Sigmoid colon (tissue), 7 donors: ENCODE results near the gene MICAL2. TPM values are rescaled to one million over a fixed set of nuclear protein-coding genes. Genes with fewer than 3 reads are reported as not detected.

Source experiments
- DNase-seq: peaks from one replicate; pipeline ENCODE4 v3.0.0-alpha.2; 2019
- H3K27ac ChIP-seq, 4 donors: fragments of 200-600 bp; sonication (generic); one replicate each; pipeline ENCODE4 v1.5.1; 2016 to 2019; ENCODE audit warnings: mild to moderate bottlenecking in 1 of 4
- H3K27me3 ChIP-seq, 3 donors: fragments of 200-600 bp; sonication (generic); one replicate each; pipeline ENCODE4 v1.5.1; 2019; ENCODE audit warnings: mild to moderate bottlenecking in 1 of 3
- H3K36me3 ChIP-seq, 4 donors: fragments of 200-600 bp; sonication (generic); one replicate each; pipeline ENCODE4 v1.5.1; 2016 to 2019
- H3K4me1 ChIP-seq, 4 donors: fragments of 200-600 bp; sonication (generic); one replicate each; pipeline ENCODE4 v1.5.1; 2017 to 2019
- H3K4me3 ChIP-seq, 4 donors: fragments of 200-600 bp; sonication (generic); one replicate each; pipeline ENCODE4 v1.5.1; 2017 to 2019; ENCODE audit warnings: mild to moderate bottlenecking in 2 of 4, moderate library complexity in 1 of 4
- H3K9me3 ChIP-seq, 4 donors: fragments of 200-600 bp in 3 of 4; sonication (generic) in 3 of 4; one replicate each; pipeline versions ENCODE4 v1.5.1 to v1.6.1; 2013 to 2019
- EP300 ChIP-seq, 4 donors: sonication (generic); formaldehyde crosslinking; IDR thresholded peaks; one replicate each; pipeline ENCODE4 v1.6.1; 2017; ENCODE audit warnings: antibody characterized with exemption in 4 of 4
- POLR2A ChIP-seq, 2 donors: fragments of 450-650 bp; IDR thresholded peaks; one replicate each; pipeline ENCODE4 v1.6.1; 2016; ENCODE audit warnings: antibody characterized with exemption in 2 of 2, mild to moderate bottlenecking in 2 of 2, moderate library complexity in 2 of 2
- POLR2AphosphoS5 ChIP-seq, 4 donors: sonication (generic); formaldehyde crosslinking; IDR thresholded peaks; one replicate each; pipeline ENCODE4 v1.6.1; 2017; ENCODE audit warnings: antibody characterized with exemption in 4 of 4
- WGBS, 2 donors: extraction: QIAGEN DNeasy Blood & Tissue Kit; methylation state at CpG; one replicate each; pipeline ENCODE4 v1.1.7; 2013; 5-methylcytosine and 5-hydroxymethylcytosine counted together
- intact Hi-C: fragments of 100-400 bp; cut with DNase I; formaldehyde crosslinking; loops from one replicate; pipeline ENCODE4 v1.15.1; 2023
- polyA plus RNA-seq, 3 donors: library from polyadenylated mRNA; stranded (reverse); fragments of 200-250 nt; gene quantifications; one replicate each; pipeline ENCODE4 v1.2.3, GENCODE V29; 2013
- total RNA-seq, 4 donors: library from RNA; depleted of rRNA; stranded (reverse); fragments of >200 nt; gene quantifications; one replicate each; pipeline ENCODE4 v1.1.0, GENCODE V29; 2016
- TF ChIP-seq, protein P1 (sequence below), 4 experiments: fragments of 450-650 bp in 3 of 4; fragments of 200-600 bp in 1 of 4; IDR thresholded peaks; one replicate each; pipeline ENCODE4 v1.5.1; 2016 to 2019; ENCODE audit warnings: antibody characterized with exemption in 4 of 4, mild to moderate bottlenecking in 3 of 4, moderate library complexity in 2 of 4
- donor health status: healthy with polysubstance abuse.
- donor health status: Bipolar disorder and iron deficiency.
- donor health status: healthy.

The MICAL2 gene
- total and polyA plus RNA-seq, 7 donors: 36.6 to 145 (median 115) TPM

- WGBS, 2 donors: 62 to 93% methylated on average over 5 of the region's 5 CpGs
- Histone ChIP-seq H3K27me3 (no peaks in the 10 kb centered on the region), H3K27ac (peak overlapping the region in 3 of 4 donors; percentile 52 to 85 (median 78)), H3K36me3 (no peaks in the 10 kb centered on the region), H3K4me1 (peaks cover 0 to 44% (median 31%) of the 10 kb centered on the region in 4 donors), H3K9me3 (no peaks in the 10 kb centered on the region), H3K4me3 (no peak overlapping the region)
- no peak for DNase-seq
- intact Hi-C loops: no loop called here
- TF ChIP-seq POLR2A (IDR thresholded peaks at IDR 0.05) (no peak), EP300 (IDR thresholded peaks at IDR 0.05) (no peak), POLR2AphosphoS5 (IDR thresholded peaks at IDR 0.05) (no peak)
- TF ChIP-seq, protein P1, sequence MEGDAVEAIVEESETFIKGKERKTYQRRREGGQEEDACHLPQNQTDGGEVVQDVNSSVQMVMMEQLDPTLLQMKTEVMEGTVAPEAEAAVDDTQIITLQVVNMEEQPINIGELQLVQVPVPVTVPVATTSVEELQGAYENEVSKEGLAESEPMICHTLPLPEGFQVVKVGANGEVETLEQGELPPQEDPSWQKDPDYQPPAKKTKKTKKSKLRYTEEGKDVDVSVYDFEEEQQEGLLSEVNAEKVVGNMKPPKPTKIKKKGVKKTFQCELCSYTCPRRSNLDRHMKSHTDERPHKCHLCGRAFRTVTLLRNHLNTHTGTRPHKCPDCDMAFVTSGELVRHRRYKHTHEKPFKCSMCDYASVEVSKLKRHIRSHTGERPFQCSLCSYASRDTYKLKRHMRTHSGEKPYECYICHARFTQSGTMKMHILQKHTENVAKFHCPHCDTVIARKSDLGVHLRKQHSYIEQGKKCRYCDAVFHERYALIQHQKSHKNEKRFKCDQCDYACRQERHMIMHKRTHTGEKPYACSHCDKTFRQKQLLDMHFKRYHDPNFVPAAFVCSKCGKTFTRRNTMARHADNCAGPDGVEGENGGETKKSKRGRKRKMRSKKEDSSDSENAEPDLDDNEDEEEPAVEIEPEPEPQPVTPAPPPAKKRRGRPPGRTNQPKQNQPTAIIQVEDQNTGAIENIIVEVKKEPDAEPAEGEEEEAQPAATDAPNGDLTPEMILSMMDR (IDR thresholded peaks at IDR 0.05): no peak
Observed at GRCh38 chr11:12195768-12196167, 85.4 kb downstream of the MICAL2 start.

GRCh38 chr11:12196308-12196707 is 85.9 kb downstream of the MICAL2 start:
- DNase-seq: no peak
- Histone ChIP-seq H3K27me3 (no peaks in the 10 kb centered on the region), H3K27ac (peak overlapping the region in 3 of 4 donors; percentile 52 to 85 (median 78)), H3K36me3 (no peaks in the 10 kb centered on the region), H3K4me3 (no peak overlapping the region), H3K9me3 (no peaks in the 10 kb centered on the region), H3K4me1 (peaks cover 0 to 50% (median 37%) of the 10 kb centered on the region in 4 donors)
- 82 to 85% methylated on average over 2 of the region's 2 CpGs for WGBS, 2 donors
- TF ChIP-seq, protein P1 (IDR thresholded peaks at IDR 0.05): no peak
- TF ChIP-seq POLR2A (IDR thresholded peaks at IDR 0.05): no peak
- no peak for TF ChIP-seq EP300 (IDR thresholded peaks at IDR 0.05)
- no peak for TF ChIP-seq POLR2AphosphoS5 (IDR thresholded peaks at IDR 0.05)
- intact Hi-C loops: no loop called here

DNA sequence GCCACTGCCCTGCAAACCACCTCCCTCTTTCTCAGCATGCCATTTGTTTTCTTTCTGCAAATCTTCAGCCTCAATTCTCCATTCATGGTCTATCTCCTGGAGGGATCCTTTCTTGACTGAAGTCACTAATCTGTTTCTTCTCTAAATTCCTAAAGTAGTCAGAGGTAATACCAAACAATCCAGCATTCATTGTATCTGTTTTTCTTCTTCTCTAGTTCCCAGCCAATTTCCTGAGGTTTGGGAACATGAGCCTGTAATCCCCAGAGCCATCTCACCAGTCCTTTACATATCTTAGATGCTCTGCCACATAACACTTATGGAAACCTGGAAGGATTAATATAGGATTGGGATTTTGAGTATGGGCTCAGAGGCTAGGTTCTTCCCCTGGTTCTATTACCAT is 86.5 kb downstream of the MICAL2 start:
- H3K27ac ChIP-seq: peak overlapping the region; percentile 14 to 85 (median 65)
- intact Hi-C loops: no loop called here

GRCh38 chr11:12198251-12199222 is 88.1 kb downstream of the MICAL2 start:
- no peak for DNase-seq
- 82 to 84% methylated on average over 8 of the region's 8 CpGs for WGBS, 2 donors
- Histone ChIP-seq H3K9me3 (no peaks in the 10 kb centered on the region), H3K4me3 (no peak overlapping the region), H3K4me1 (peaks cover 0 to 61% (median 43%) of the 10 kb centered on the region in 4 donors), H3K27ac (peak overlapping the region in 2 of 4 donors; percentile 78 to 85), H3K36me3 (no peaks in the 10 kb centered on the region), H3K27me3 (no peaks in the 10 kb centered on the region)
- intact Hi-C loops: no loop called here
- TF ChIP-seq EP300 (IDR thresholded peaks at IDR 0.05): no peak
- TF ChIP-seq POLR2A (IDR thresholded peaks at IDR 0.05): no peak
- TF ChIP-seq, protein P1 (IDR thresholded peaks at IDR 0.05): no peak
- no peak for TF ChIP-seq POLR2AphosphoS5 (IDR thresholded peaks at IDR 0.05)

More for the DNA sequence above, 86.5 kb downstream of the MICAL2 start:
- Histone ChIP-seq H3K4me3 (no peak overlapping the region), H3K36me3 (no peaks in the 10 kb centered on the region), H3K4me1 (peaks cover 0 to 55% (median 41%) of the 10 kb centered on the region in 4 donors), H3K9me3 (no peaks in the 10 kb centered on the region), H3K27me3 (no peaks in the 10 kb centered on the region)
- TF ChIP-seq POLR2AphosphoS5 (IDR thresholded peaks at IDR 0.05) (no peak), EP300 (IDR thresholded peaks at IDR 0.05) (no peak), POLR2A (IDR thresholded peaks at IDR 0.05) (no peak)
- TF ChIP-seq, protein P1 (IDR thresholded peaks at IDR 0.05): no peak
- DNase-seq: no peak
